Measurements from ENCODE around the gene EPAS1.

GRCh38 chr2:46352621-46353020, 55.4 kb downstream of the EPAS1 start:
- TF ChIP-seq ZNF274 (IDR thresholded peaks at IDR 0.05; ENCODE audit: low read depth, low read length) (no peak), YY1 (IDR thresholded peaks at IDR 0.05; ENCODE audit: insufficient read depth, insufficient read length) (no peak), SUZ12 (IDR thresholded peaks at IDR 0.05; ENCODE audit: extremely low read depth, insufficient read depth, insufficient read length) (no peak)
